Ascending aorta (tissue), 2 donors: ENCODE data around the gene NUFIP1. TPM values are rescaled to one million over a fixed set of nuclear protein-coding genes. Genes with fewer than 3 reads are reported as not detected.

Source experiments
- DNase-seq, 2 donors: peaks; one replicate each; pipeline ENCODE4 v3.0.0-alpha.2; 2019; ENCODE audit warnings: low spot score in 2 of 2
- H3K27ac ChIP-seq, 2 donors: fragments of 200-600 bp; sonication (generic); one replicate each; pipeline ENCODE4 v1.5.1; 2016 to 2017; ENCODE audit warnings: mild to moderate bottlenecking in 1 of 2
- H3K27me3 ChIP-seq: fragments of 200-600 bp; sonication (generic); one replicate; pipeline ENCODE4 v1.5.1; 2017
- H3K36me3 ChIP-seq, 2 donors: fragments of 200-600 bp; sonication (generic); one replicate each; pipeline ENCODE4 v1.5.1; 2016
- H3K4me1 ChIP-seq, 2 donors: fragments of 200-600 bp; sonication (generic); one replicate each; pipeline ENCODE4 v1.5.1; 2016 to 2017; ENCODE audit warnings: mild to moderate bottlenecking in 1 of 2
- H3K4me3 ChIP-seq, 2 donors: fragments of 200-600 bp; sonication (generic); one replicate each; pipeline ENCODE4 v1.5.1; 2016 to 2017; ENCODE audit warnings: mild to moderate bottlenecking in 1 of 2
- H3K9me3 ChIP-seq, 2 donors: fragments of 200-600 bp; sonication (generic); one replicate each; pipeline ENCODE4 v1.5.1; 2016
- CTCF ChIP-seq, 3 experiments: fragments of 200-600 bp in 2 of 3; fragments of 450-650 bp in 1 of 3; sonication (generic) in 2 of 3; IDR thresholded peaks; one replicate each; pipeline ENCODE4 v1.5.1; 2016 to 2019; ENCODE audit warnings: antibody characterized with exemption in 3 of 3, mild to moderate bottlenecking in 1 of 3, moderate library complexity in 1 of 3
- intact Hi-C: fragments of 100-400 bp; cut with DNase I; formaldehyde crosslinking; loops from one replicate; pipeline ENCODE4 v1.15.1; 2023
- total RNA-seq: library from RNA; depleted of rRNA; stranded (reverse); fragments of >200 nt; gene quantifications from one replicate; pipeline ENCODE4 v1.1.0, GENCODE V29; 2016

The NUFIP1 gene
- total RNA-seq, 1 donor from 2014 or later = 3.1 TPM

- intact Hi-C loops = loop anchor here (2.0 to 10.0 kb wide), 3 partner anchors 36 to 392 kb away; partner anchors contain the start of gene TSC22D1
- Histone ChIP-seq H3K27ac (peak overlapping the region in 1 of 2 donors; percentile 6), H3K4me1 (peaks cover 0 to 12% of the 10 kb centered on the region in 2 donors), H3K9me3 (no peaks in the 10 kb centered on the region), H3K27me3 (no peaks in the 10 kb centered on the region), H3K4me3 (no peak overlapping the region), H3K36me3 (peaks cover 9 to 25% of the 10 kb centered on the region in 2 donors)
- TF ChIP-seq CTCF (IDR thresholded peaks at IDR 0.05) = no peak
- no peak for DNase-seq
Measured at GRCh38 chr13:44968434-44968815, 20.8 kb downstream of the NUFIP1 start.

GRCh38 chr13:44967704-44968433 is 21.4 kb downstream of the NUFIP1 start:
- no peaks in the 10 kb centered on the region for H3K27me3 ChIP-seq
- H3K4me3 ChIP-seq = no peak overlapping the region
- H3K27ac ChIP-seq = no peak overlapping the region
- H3K9me3 ChIP-seq = peaks cover 0 to under 1% of the 10 kb centered on the region in 2 donors
- peaks cover 9 to 26% of the 10 kb centered on the region in 2 donors for H3K36me3 ChIP-seq
- intact Hi-C loops = loop anchor here (2.0 to 10.0 kb wide), 3 partner anchors 36 to 391 kb away; partner anchors contain the start of gene TSC22D1
- DNase-seq = no peak
- no peak for TF ChIP-seq CTCF (IDR thresholded peaks at IDR 0.05)
- peaks cover 0 to 12% of the 10 kb centered on the region in 2 donors for H3K4me1 ChIP-seq

GRCh38 chr13:44961997-44962396 is 27.3 kb downstream of the NUFIP1 start:
- Histone ChIP-seq H3K4me1 (no peaks in the 10 kb centered on the region), H3K27me3 (no peaks in the 10 kb centered on the region), H3K4me3 (no peak overlapping the region), H3K9me3 (peaks cover 0 to 9% of the 10 kb centered on the region in 2 donors), H3K27ac (no peak overlapping the region), H3K36me3 (peaks cover 15 to 34% of the 10 kb centered on the region in 2 donors)
- intact Hi-C loops = loop anchor here (10.0 kb wide), 1 partner anchor 247 kb away; no protein-coding TSS in a partner anchor
- TF ChIP-seq CTCF (IDR thresholded peaks at IDR 0.05) = no peak
- DNase-seq = no peak

- no peaks in the 10 kb centered on the region for H3K36me3 ChIP-seq
- H3K4me3 ChIP-seq = no peak overlapping the region
- H3K9me3 ChIP-seq = no peaks in the 10 kb centered on the region
- H3K4me1 ChIP-seq = no peaks in the 10 kb centered on the region
- no peaks in the 10 kb centered on the region for H3K27me3 ChIP-seq
- intact Hi-C loops = no loop called here
- H3K27ac ChIP-seq = no peak overlapping the region
- TF ChIP-seq CTCF (IDR thresholded peaks at IDR 0.05) = no peak
- DNase-seq = no peak
Measured at GRCh38 chr13:44955406-44955805, 33.9 kb downstream of the NUFIP1 start.

- no peaks in the 10 kb centered on the region for H3K4me1 ChIP-seq
- H3K27me3 ChIP-seq = no peaks in the 10 kb centered on the region
- no peak overlapping the region for H3K27ac ChIP-seq
- intact Hi-C loops = no loop called here
- DNase-seq = no peak
- H3K4me3 ChIP-seq = no peak overlapping the region
- H3K9me3 ChIP-seq = no peaks in the 10 kb centered on the region
- no peaks in the 10 kb centered on the region for H3K36me3 ChIP-seq
- TF ChIP-seq CTCF (IDR thresholded peaks at IDR 0.05) = no peak
Measured at GRCh38 chr13:44954224-44954623, 35.0 kb downstream of the NUFIP1 start.
